Mammary epithelial cell (primary cell): ENCODE results near the gene PNPLA6.

Experiments
- EZH2 ChIP-seq: IDR thresholded peaks from 2 replicates; pipeline ENCODE4 v1.6.1; 2012; ENCODE audit warnings: low read length, inconsistent platforms, borderline replicate concordance
- TF ChIP-seq, protein P1 (sequence below), 2 donors: IDR thresholded peaks in 1 of 2; conservative IDR thresholded peaks in 1 of 2; 2 replicates each; pipeline ENCODE4 v1.5.1; 2011 to 2012; ENCODE audit warnings: inconsistent platforms in 2 of 2, low read length in 2 of 2, mild to moderate bottlenecking in 2 of 2, control low read depth in 1 of 2, low read depth in 1 of 2; ENCODE audit not compliant: insufficient read depth in 1 of 2; ENCODE audit errors: extremely low read depth in 1 of 2

DNA sequence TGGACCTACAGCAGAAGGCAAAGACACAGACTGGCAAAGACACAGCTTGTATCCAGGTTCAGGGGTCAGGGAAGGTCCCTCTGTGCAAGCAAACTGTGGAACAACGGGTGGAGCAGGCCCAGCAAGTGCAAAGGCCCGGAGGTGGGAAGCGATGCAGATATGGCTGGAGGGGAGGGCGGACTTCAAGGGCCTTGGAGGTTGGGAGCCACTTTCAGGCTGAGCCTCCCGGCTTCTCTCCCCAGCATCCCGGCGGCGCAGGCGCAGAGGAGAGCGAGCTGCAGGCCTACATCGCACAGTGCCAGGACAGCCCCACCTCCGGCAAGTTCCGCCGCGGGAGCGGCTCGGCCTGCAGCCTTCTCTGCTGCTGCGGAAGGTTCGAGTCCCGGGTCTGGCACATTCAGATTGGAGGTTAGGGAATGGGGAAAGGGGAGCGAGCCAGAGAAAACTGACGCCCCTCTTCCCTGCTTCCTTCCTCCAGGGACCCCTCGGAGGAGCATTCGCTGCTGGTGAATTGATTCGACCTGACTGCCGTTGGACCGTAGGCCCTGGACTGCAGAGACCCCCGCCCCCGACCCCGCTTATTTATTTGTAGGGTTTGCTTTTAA, 2.1 kb upstream of the PNPLA6 start:
- TF ChIP-seq, protein P1, sequence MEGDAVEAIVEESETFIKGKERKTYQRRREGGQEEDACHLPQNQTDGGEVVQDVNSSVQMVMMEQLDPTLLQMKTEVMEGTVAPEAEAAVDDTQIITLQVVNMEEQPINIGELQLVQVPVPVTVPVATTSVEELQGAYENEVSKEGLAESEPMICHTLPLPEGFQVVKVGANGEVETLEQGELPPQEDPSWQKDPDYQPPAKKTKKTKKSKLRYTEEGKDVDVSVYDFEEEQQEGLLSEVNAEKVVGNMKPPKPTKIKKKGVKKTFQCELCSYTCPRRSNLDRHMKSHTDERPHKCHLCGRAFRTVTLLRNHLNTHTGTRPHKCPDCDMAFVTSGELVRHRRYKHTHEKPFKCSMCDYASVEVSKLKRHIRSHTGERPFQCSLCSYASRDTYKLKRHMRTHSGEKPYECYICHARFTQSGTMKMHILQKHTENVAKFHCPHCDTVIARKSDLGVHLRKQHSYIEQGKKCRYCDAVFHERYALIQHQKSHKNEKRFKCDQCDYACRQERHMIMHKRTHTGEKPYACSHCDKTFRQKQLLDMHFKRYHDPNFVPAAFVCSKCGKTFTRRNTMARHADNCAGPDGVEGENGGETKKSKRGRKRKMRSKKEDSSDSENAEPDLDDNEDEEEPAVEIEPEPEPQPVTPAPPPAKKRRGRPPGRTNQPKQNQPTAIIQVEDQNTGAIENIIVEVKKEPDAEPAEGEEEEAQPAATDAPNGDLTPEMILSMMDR (conservative IDR thresholded peaks at IDR 0.05 in 1 of 2, IDR thresholded peaks at IDR 0.05 in 1 of 2; ENCODE audit: extremely low read depth in 1 of 2, insufficient read depth in 1 of 2, low read depth in 1 of 2, low read length in 2 of 2): no peak
- no peak for TF ChIP-seq EZH2
